Neural progenitor cell (in vitro differentiated cells): ENCODE data around the gene TMEM254. TPM values are rescaled to one million over a fixed set of nuclear protein-coding genes. Genes with fewer than 3 reads are reported as not detected.
A peak's percentile ranks its signal among the peaks of the same experiment; 100 is the strongest.

Experiments used
- DNase-seq: peaks from one replicate; pipeline ENCODE4 v3.0.0-alpha.2; 2016; ENCODE audit warnings: low spot score
- H2AFZ ChIP-seq: fragments of 200-600 bp; sonication (generic); replicated peaks from 2 replicates; pipeline ENCODE4 v1.6.1; 2016; ENCODE audit warnings: antibody characterized with exemption
- H3F3A ChIP-seq: fragments of 200-600 bp; sonication (generic); 2 replicates; pipeline ENCODE4 v1.6.1; 2016; ENCODE audit warnings: antibody characterized with exemption, low read depth
- H3K27ac ChIP-seq: fragments of 200-600 bp; sonication (generic); 2 replicates; pipeline ENCODE4 v1.5.1; 2016; ENCODE audit warnings: mild to moderate bottlenecking
- H3K27me3 ChIP-seq: fragments of 200-600 bp; sonication (generic); 2 replicates; pipeline ENCODE4 v1.6.1; 2016; ENCODE audit warnings: mild to moderate bottlenecking, moderate library complexity
- H3K36me3 ChIP-seq: fragments of 200-600 bp; sonication (generic); 2 replicates; pipeline ENCODE4 v1.5.1; 2016
- H3K4me1 ChIP-seq: fragments of 200-600 bp; sonication (generic); 2 replicates; pipeline ENCODE4 v1.6.1; 2016; ENCODE audit warnings: mixed run types
- H3K4me2 ChIP-seq: fragments of 200-600 bp; sonication (generic); 2 replicates; pipeline ENCODE4 v1.6.1; 2016
- H3K4me3 ChIP-seq: fragments of 200-600 bp; sonication (generic); 2 replicates; pipeline ENCODE4 v1.5.1; 2016
- H3K79me2 ChIP-seq: fragments of 200-600 bp; sonication (generic); 2 replicates; pipeline ENCODE4 v1.6.1; 2016; ENCODE audit warnings: low read depth
- H3K9ac ChIP-seq: fragments of 200-600 bp; sonication (generic); 2 replicates; pipeline ENCODE4 v1.6.1; 2016
- H3K9me3 ChIP-seq: fragments of 200-600 bp; sonication (generic); 2 replicates; pipeline ENCODE4 v1.5.1; 2016; ENCODE audit warnings: low read depth
- H4K20me1 ChIP-seq: fragments of 200-600 bp; sonication (generic); 2 replicates; pipeline ENCODE4 v1.6.1; 2016; ENCODE audit warnings: low read depth
- H3K27ac Mint-ChIP-seq: 3 replicates; pipeline ENCODE4 v1.8.0; 2021; ENCODE audit warnings: mixed read lengths
- H3K27me3 Mint-ChIP-seq: 2 replicates; pipeline ENCODE4 v1.8.0; 2022; ENCODE audit warnings: low read depth, mild to moderate bottlenecking, inconsistent platforms, moderate library complexity, mixed read lengths; ENCODE audit not compliant: insufficient read depth
- H3K36me3 Mint-ChIP-seq: 3 replicates; pipeline ENCODE4 v1.8.0; 2021; ENCODE audit warnings: mixed read lengths
- H3K4me1 Mint-ChIP-seq: 3 replicates; pipeline ENCODE4 v1.8.0; 2021; ENCODE audit warnings: mixed read lengths
- H3K4me3 Mint-ChIP-seq: 3 replicates; pipeline ENCODE4 v1.8.0; 2021; ENCODE audit warnings: mild to moderate bottlenecking, moderate library complexity, mixed read lengths
- H3K9me3 Mint-ChIP-seq: 3 replicates; pipeline ENCODE4 v1.8.0; 2020; ENCODE audit warnings: mixed read lengths
- CTCF ChIP-seq: fragments of 200-600 bp; sonication (generic); IDR thresholded peaks from 2 replicates; pipeline ENCODE4 v1.5.1; 2017; ENCODE audit warnings: antibody characterized with exemption, mild to moderate bottlenecking
- EZH2 ChIP-seq: fragments of 200-600 bp; sonication (generic); IDR thresholded peaks from 2 replicates; pipeline ENCODE4 v1.6.1; 2017; ENCODE audit warnings: antibody characterized with exemption, mild to moderate bottlenecking, moderate library complexity
- EZH2phosphoT487 ChIP-seq: fragments of 200-600 bp; sonication (generic); IDR thresholded peaks from 2 replicates; pipeline ENCODE4 v1.6.1; 2017; ENCODE audit warnings: antibody characterized with exemption
- total RNA-seq: library from RNA; depleted of rRNA; stranded (reverse); fragments of >200 nt; gene quantifications from 2 replicates; pipeline ENCODE4 v1.2.3, GENCODE V29; 2015; ENCODE audit warnings: low replicate concordance

TMEM254 gene
- total RNA-seq, 1 donor from 2014 or later: 34.6 TPM

- Mint-ChIP-seq H3K4me3 (no peak overlapping the region), H3K9me3 (no peaks in the 10 kb centered on the region), H3K27ac (no peak overlapping the region), H3K27me3 (no peaks in the 10 kb centered on the region), H3K36me3 (no peaks in the 10 kb centered on the region), H3K4me1 (peaks cover 8% of the 10 kb centered on the region)
- DNase-seq: peak; percentile 90
- Histone ChIP-seq H3K4me3 (no peak overlapping the region), H3K79me2 (no peaks in the 10 kb centered on the region), H3K9ac (no peak overlapping the region), H2AFZ (no peak overlapping the region), H3K4me2 (no peak overlapping the region), H3K27me3 (no peaks in the 10 kb centered on the region), H3K27ac (no peak overlapping the region), H3K36me3 (no peaks in the 10 kb centered on the region), H3K9me3 (no peaks in the 10 kb centered on the region), H3F3A (no peaks in the 10 kb centered on the region), H3K4me1 (no peaks in the 10 kb centered on the region), H4K20me1 (no peaks in the 10 kb centered on the region)
- TF ChIP-seq EZH2phosphoT487 (no peak), CTCF (peak; percentile 97)
Measured at GRCh38 chr10:80046629-80047441, 31.6 kb upstream of the TMEM254 start.

GRCh38 chr10:80050752-80051151 lies 27.7 kb upstream of the TMEM254 start:
- TF ChIP-seq EZH2 (no peak), CTCF (no peak), EZH2phosphoT487 (no peak)
- H3K4me3 ChIP-seq: no peak overlapping the region
- no peaks in the 10 kb centered on the region for H3F3A ChIP-seq
- no peak overlapping the region for H3K9ac ChIP-seq
- no peaks in the 10 kb centered on the region for H3K4me1 ChIP-seq
- no peak overlapping the region for H3K4me3 Mint-ChIP-seq
- no peak overlapping the region for H3K27ac Mint-ChIP-seq
- H3K27me3 Mint-ChIP-seq: no peaks in the 10 kb centered on the region
- no peak for DNase-seq
- H3K4me2 ChIP-seq: no peak overlapping the region
- H3K9me3 ChIP-seq: no peaks in the 10 kb centered on the region
- H3K27ac ChIP-seq: no peak overlapping the region
- no peaks in the 10 kb centered on the region for H3K36me3 ChIP-seq
- H3K4me1 Mint-ChIP-seq: no peaks in the 10 kb centered on the region
- H4K20me1 ChIP-seq: no peaks in the 10 kb centered on the region
- H2AFZ ChIP-seq: no peak overlapping the region
- no peaks in the 10 kb centered on the region for H3K79me2 ChIP-seq
- no peaks in the 10 kb centered on the region for H3K36me3 Mint-ChIP-seq
- no peaks in the 10 kb centered on the region for H3K9me3 Mint-ChIP-seq
- no peaks in the 10 kb centered on the region for H3K27me3 ChIP-seq

- no peaks in the 10 kb centered on the region for H3K36me3 ChIP-seq
- Mint-ChIP-seq H3K36me3 (no peaks in the 10 kb centered on the region), H3K4me1 (no peaks in the 10 kb centered on the region), H3K4me3 (no peak overlapping the region), H3K9me3 (no peaks in the 10 kb centered on the region), H3K27me3 (no peaks in the 10 kb centered on the region), H3K27ac (no peak overlapping the region)
- H3K9me3 ChIP-seq: no peaks in the 10 kb centered on the region
- H3K4me2 ChIP-seq: no peak overlapping the region
- no peaks in the 10 kb centered on the region for H4K20me1 ChIP-seq
- DNase-seq: no peak
- no peaks in the 10 kb centered on the region for H3F3A ChIP-seq
- no peak overlapping the region for H3K9ac ChIP-seq
- H3K27ac ChIP-seq: no peak overlapping the region
- no peaks in the 10 kb centered on the region for H3K4me1 ChIP-seq
- H3K27me3 ChIP-seq: no peaks in the 10 kb centered on the region
- no peaks in the 10 kb centered on the region for H3K79me2 ChIP-seq
- H3K4me3 ChIP-seq: no peak overlapping the region
- H2AFZ ChIP-seq: no peak overlapping the region
- TF ChIP-seq EZH2: no peak
- TF ChIP-seq EZH2phosphoT487: no peak
- TF ChIP-seq CTCF: no peak
Measured at GRCh38 chr10:80051993-80052392, 26.5 kb upstream of the TMEM254 start.
